ENCODE results near the gene TTC33.

DNA sequence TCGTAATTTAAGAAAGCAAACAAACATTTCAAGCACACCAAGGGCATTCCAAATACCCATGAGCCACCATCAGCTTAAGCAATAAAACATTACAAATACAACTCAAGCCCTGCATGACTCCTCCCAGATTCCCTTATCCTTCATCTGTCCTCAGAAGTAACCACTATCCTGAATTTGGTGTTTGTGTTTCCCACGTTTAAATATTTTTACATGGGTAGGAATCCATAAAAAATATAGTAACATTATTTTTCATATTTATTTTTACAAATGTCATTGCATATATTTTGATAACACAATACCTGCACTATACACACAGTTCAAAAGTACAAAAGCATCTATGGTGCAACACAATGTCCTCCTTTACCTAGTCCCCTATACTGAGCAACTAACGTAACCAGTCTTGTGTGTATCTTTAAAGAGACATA lies 36.0 kb upstream of the TTC33 start:
- TF ChIP-seq, protein P1, sequence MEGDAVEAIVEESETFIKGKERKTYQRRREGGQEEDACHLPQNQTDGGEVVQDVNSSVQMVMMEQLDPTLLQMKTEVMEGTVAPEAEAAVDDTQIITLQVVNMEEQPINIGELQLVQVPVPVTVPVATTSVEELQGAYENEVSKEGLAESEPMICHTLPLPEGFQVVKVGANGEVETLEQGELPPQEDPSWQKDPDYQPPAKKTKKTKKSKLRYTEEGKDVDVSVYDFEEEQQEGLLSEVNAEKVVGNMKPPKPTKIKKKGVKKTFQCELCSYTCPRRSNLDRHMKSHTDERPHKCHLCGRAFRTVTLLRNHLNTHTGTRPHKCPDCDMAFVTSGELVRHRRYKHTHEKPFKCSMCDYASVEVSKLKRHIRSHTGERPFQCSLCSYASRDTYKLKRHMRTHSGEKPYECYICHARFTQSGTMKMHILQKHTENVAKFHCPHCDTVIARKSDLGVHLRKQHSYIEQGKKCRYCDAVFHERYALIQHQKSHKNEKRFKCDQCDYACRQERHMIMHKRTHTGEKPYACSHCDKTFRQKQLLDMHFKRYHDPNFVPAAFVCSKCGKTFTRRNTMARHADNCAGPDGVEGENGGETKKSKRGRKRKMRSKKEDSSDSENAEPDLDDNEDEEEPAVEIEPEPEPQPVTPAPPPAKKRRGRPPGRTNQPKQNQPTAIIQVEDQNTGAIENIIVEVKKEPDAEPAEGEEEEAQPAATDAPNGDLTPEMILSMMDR (IDR thresholded peaks at IDR 0.05), result no peak
- no peak for TF ChIP-seq POLR2A (IDR thresholded peaks at IDR 0.05)

Data from Peyer's patch (tissue), 4 donors.